AG09319 (cell line): ENCODE data around the gene AHCYL2.
"Not testable (repeated sequence)": the region's sequence is repeated elsewhere in the genome, so short reads cannot be mapped to it uniquely, and the experiment has no call there.

ENCODE experiments used
- DNase-seq: peaks from one replicate; pipeline ENCODE4 v3.0.0-alpha.2; 2010; ENCODE audit warnings: low read depth; ENCODE audit errors: extremely low read depth
- CTCF ChIP-seq: IDR thresholded peaks from 2 replicates; pipeline ENCODE4 v1.5.1; 2011; ENCODE audit warnings: low read depth, mild to moderate bottlenecking, inconsistent platforms, low read length, moderate library complexity

AHCYL2 gene

GRCh38 chr7:129347330-129347729 lies 122.5 kb downstream of the AHCYL2 start:
- TF ChIP-seq CTCF = no peak
- DNase-seq = no peak

GRCh38 chr7:129348023-129348740 lies 123.4 kb downstream of the AHCYL2 start:
- no peak for DNase-seq

GRCh38 chr7:129351320-129351719 lies 126.5 kb downstream of the AHCYL2 start:
- DNase-seq = no peak
- TF ChIP-seq CTCF = no peak

More at GRCh38 chr7:129348023-129348740, 123.4 kb downstream of the AHCYL2 start:
- no peak for TF ChIP-seq CTCF

- not testable (repeated sequence) for DNase-seq
These were observed 128.3 kb downstream of the AHCYL2 start for GRCh38 chr7:129353104-129353503.

- DNase-seq = no peak
- TF ChIP-seq CTCF = no peak
These were observed 129.8 kb downstream of the AHCYL2 start for GRCh38 chr7:129354428-129355157.

- DNase-seq = no peak
- TF ChIP-seq CTCF = no peak
These were observed 131.3 kb downstream of the AHCYL2 start for GRCh38 chr7:129356176-129356575.

GRCh38 chr7:129359176-129359575 lies 134.3 kb downstream of the AHCYL2 start:
- no peak for TF ChIP-seq CTCF
- no peak for DNase-seq

GRCh38 chr7:129359638-129360037 lies 134.8 kb downstream of the AHCYL2 start:
- DNase-seq = no peak
- no peak for TF ChIP-seq CTCF
